HUES48 (cell line): ENCODE data around the gene LRPPRC.
"Not testable (repeated sequence)": the region's sequence is repeated elsewhere in the genome, so short reads cannot be mapped to it uniquely, and the experiment has no call there.

Source experiments
- H3K27ac ChIP-seq: one replicate; pipeline ENCODE4 v1.7.0; 2013; ENCODE audit warnings: low read depth, low read length, inconsistent platforms
- H3K27me3 ChIP-seq: 2 replicates; pipeline ENCODE4 v1.6.1; 2013; ENCODE audit warnings: mild to moderate bottlenecking, low read length; ENCODE audit not compliant: control insufficient read depth, insufficient read depth
- H3K36me3 ChIP-seq: 2 replicates; pipeline ENCODE4 v1.6.1; 2013; ENCODE audit warnings: low read length; ENCODE audit not compliant: control insufficient read depth, insufficient read depth
- H3K4me1 ChIP-seq: 2 replicates; pipeline ENCODE4 v1.6.1; 2013; ENCODE audit warnings: mild to moderate bottlenecking, low read length; ENCODE audit not compliant: control insufficient read depth, insufficient read depth
- H3K4me3 ChIP-seq: 2 replicates; pipeline ENCODE4 v1.5.1; 2013; ENCODE audit warnings: mild to moderate bottlenecking, low read depth, low read length
- H3K9ac ChIP-seq: 2 replicates; pipeline ENCODE4 v1.6.1; 2013; ENCODE audit warnings: mild to moderate bottlenecking, low read depth, low read length, moderate library complexity
- H3K9me3 ChIP-seq: 2 replicates; pipeline ENCODE4 v1.6.1; 2013; ENCODE audit warnings: low read length; ENCODE audit not compliant: control insufficient read depth, insufficient read depth

Gene LRPPRC

DNA sequence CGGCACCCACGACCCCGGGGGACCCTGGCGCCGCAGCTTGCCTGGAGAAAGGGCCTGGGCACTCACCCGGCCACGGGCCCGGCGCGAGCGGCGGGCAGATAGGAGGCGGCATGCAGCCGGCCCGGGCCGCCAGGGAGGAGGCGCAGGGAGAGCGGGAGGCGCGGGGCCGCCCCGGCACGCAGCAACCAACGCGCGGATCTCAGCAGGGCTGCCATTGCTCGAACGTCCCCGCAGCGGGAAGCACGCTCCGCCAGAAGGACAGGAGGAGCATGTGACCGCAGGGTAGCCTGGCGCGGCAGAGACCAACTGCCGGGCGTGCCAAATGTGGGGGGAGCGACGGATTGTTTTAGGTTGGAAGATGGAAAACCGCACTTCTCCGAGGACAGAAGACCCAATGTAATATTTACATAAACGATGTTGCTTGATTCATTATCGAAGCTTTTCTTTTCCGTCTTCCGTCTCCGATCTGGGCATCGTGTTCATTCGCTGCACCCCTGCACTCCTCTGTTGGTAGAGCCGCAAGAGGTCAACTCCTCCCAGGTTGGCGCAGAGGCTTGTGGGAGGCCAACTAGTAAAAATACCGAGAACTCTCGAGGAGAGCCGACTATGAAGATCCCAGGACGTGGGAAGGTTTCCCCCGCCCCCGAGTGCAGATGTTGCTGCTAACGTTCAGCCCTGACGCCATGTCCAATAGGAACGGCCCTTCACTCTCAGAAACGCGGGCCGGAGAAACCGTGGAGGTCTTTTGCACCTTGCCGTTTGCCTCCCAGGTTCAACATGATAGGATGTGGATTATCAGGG, at the start of gene LRPPRC:
Gene LRPPRC (minus strand): TSS at position 257 of the 801 bp plus-strand sequence. CDS start 42 bp downstream, at position 215.
- Histone ChIP-seq H3K27me3 (no peaks in the 10 kb centered on the region), H3K27ac (peak within 1 kb of the TSS; percentile 92), H3K4me1 (peaks cover 7% of the 10 kb centered on the region), H3K9ac (peak within 1 kb of the TSS; percentile 98), H3K36me3 (peaks cover 34% of the 10 kb centered on the region), H3K4me3 (peak within 1 kb of the TSS; percentile 98), H3K9me3 (no peaks in the 10 kb centered on the region)

DNA sequence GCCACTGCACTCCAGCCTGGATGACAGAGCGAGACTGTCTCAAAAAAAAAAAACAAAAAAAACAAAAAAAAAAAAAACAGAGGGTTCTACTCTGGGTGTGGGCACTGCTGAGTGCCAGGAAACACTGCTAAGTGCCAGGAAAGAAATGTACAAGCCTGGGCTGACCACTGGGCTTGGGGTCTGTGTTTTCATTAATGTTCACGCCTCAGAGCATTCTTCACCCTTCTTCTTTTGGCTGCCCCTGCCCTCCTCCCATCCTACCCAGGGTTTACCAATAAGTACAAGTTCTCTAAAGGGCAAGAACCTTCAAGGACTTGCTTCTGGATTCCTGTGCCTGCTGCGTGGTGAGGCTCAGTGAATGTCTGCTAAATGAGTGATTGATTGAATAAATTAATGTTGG, 49.3 kb upstream of the LRPPRC start:
- no peaks in the 10 kb centered on the region for H3K27me3 ChIP-seq
- H3K4me1 ChIP-seq, result no peaks in the 10 kb centered on the region
- no peaks in the 10 kb centered on the region for H3K9me3 ChIP-seq
- H3K36me3 ChIP-seq, result no peaks in the 10 kb centered on the region
- no peak overlapping the region for H3K9ac ChIP-seq
- H3K4me3 ChIP-seq, result no peak overlapping the region
- H3K27ac ChIP-seq, result no peak overlapping the region

DNA sequence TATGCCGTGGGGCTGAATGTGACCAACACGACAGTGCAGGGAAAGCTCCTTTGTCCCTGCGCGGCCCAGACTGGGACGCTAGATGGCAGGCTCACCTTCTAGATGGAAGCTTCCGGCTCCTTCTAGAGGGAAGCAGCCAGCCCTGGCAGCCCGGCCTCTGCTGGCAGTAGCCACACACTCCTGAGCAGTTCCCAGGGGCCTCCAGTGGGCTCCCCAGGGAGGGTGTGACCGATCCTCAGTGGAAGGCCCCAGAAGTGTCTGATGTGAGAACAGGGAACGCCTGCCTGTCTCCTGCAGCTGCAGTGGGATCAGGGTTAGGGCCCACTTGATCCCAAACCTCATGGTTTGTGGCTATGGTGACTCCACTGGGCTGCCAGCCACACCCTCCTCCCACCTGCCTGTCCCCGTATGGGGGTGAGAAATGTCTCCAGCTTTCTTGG, 48.5 kb upstream of the LRPPRC start:
- H3K4me3 ChIP-seq, result no peak overlapping the region
- no peak overlapping the region for H3K9ac ChIP-seq
- no peak overlapping the region for H3K27ac ChIP-seq
- no peaks in the 10 kb centered on the region for H3K27me3 ChIP-seq
- H3K9me3 ChIP-seq, result no peaks in the 10 kb centered on the region
- no peaks in the 10 kb centered on the region for H3K4me1 ChIP-seq
- no peaks in the 10 kb centered on the region for H3K36me3 ChIP-seq

DNA sequence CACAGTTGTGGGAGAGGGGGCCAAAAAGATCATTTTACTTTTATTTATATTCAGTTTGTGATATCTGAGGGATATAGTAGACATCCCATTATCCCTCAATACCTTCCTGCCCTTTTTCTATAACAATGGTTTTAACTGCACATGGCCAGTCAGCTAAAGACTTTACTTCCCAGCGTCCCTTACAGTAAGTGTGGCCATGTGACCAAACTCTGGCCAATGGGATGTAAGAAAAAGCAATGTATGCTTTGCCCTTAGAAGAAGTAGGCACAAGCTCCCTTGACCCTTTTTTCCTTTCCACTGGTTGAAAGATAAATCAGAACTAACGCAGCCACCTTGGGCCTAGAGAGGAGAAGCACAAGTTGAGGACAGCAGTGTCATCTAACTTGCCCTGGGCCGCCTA, 44.6 kb upstream of the LRPPRC start:
- Histone ChIP-seq H3K27ac (no peak overlapping the region), H3K9ac (no peak overlapping the region), H3K4me3 (no peak overlapping the region), H3K9me3 (no peaks in the 10 kb centered on the region), H3K36me3 (no peaks in the 10 kb centered on the region), H3K4me1 (peaks cover 18% of the 10 kb centered on the region), H3K27me3 (no peaks in the 10 kb centered on the region)

- peaks cover 18% of the 10 kb centered on the region for H3K4me1 ChIP-seq
- H3K27me3 ChIP-seq, result no peaks in the 10 kb centered on the region
- no peaks in the 10 kb centered on the region for H3K36me3 ChIP-seq
- no peak overlapping the region for H3K4me3 ChIP-seq
- no peaks in the 10 kb centered on the region for H3K9me3 ChIP-seq
- H3K27ac ChIP-seq, result no peak overlapping the region
- H3K9ac ChIP-seq, result no peak overlapping the region
These were observed 42.5 kb upstream of the LRPPRC start for GRCh38 chr2:44038277-44038676.

- H3K9ac ChIP-seq, result no peak overlapping the region
- H3K4me1 ChIP-seq, result peaks cover 18% of the 10 kb centered on the region
- H3K4me3 ChIP-seq, result no peak overlapping the region
- no peaks in the 10 kb centered on the region for H3K36me3 ChIP-seq
- no peak overlapping the region for H3K27ac ChIP-seq
- no peaks in the 10 kb centered on the region for H3K9me3 ChIP-seq
- H3K27me3 ChIP-seq, result no peaks in the 10 kb centered on the region
These were observed 41.4 kb upstream of the LRPPRC start for GRCh38 chr2:44037221-44037620.

GRCh38 chr2:44033947-44034346, 38.2 kb upstream of the LRPPRC start:
- Histone ChIP-seq H3K4me1 (peaks cover 18% of the 10 kb centered on the region), H3K27me3 (no peaks in the 10 kb centered on the region), H3K4me3 (no peak overlapping the region), H3K9me3 (no peaks in the 10 kb centered on the region), H3K9ac (no peak overlapping the region), H3K36me3 (no peaks in the 10 kb centered on the region), H3K27ac (no peak overlapping the region)

- not testable (repeated sequence) for H3K4me1 ChIP-seq, H3K9me3 ChIP-seq
These were observed 31.3 kb upstream of the LRPPRC start for GRCh38 chr2:44027076-44027475.

DNA sequence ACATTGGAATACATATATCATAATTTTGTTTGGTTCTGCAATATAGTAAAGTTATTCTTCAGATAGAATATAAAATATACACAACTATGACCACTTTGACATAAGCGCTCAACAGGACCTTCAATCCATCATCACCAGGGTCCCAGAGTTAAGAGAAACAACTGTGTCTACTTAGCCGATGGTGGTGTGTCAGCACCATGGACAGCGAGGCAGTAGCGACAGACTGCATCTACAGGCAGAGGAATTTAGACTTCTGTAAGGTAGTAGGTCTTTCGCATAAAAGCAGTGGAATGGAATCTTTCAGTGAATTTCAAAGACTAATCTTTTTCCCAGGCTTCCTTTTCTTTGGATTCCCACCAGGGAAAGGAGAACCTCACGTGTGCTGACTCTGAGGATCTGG, 20.5 kb upstream of the LRPPRC start:
- Histone ChIP-seq H3K9ac (no peak overlapping the region), H3K4me1 (peaks cover 5% of the 10 kb centered on the region), H3K36me3 (no peaks in the 10 kb centered on the region), H3K4me3 (no peak overlapping the region), H3K9me3 (no peaks in the 10 kb centered on the region), H3K27me3 (no peaks in the 10 kb centered on the region), H3K27ac (no peak overlapping the region)

More at GRCh38 chr2:44027076-44027475, 31.3 kb upstream of the LRPPRC start:
- H3K27me3 ChIP-seq, H3K36me3 ChIP-seq, H3K27ac ChIP-seq, H3K4me3 ChIP-seq, H3K9ac ChIP-seq: not testable (repeated sequence)

- H3K9me3 ChIP-seq, result no peaks in the 10 kb centered on the region
- no peaks in the 10 kb centered on the region for H3K27me3 ChIP-seq
- no peak overlapping the region for H3K27ac ChIP-seq
- no peaks in the 10 kb centered on the region for H3K36me3 ChIP-seq
- no peak overlapping the region for H3K9ac ChIP-seq
- H3K4me1 ChIP-seq, result peaks cover 5% of the 10 kb centered on the region
- no peak overlapping the region for H3K4me3 ChIP-seq
These were observed 19.4 kb upstream of the LRPPRC start for GRCh38 chr2:44015239-44015638.

DNA sequence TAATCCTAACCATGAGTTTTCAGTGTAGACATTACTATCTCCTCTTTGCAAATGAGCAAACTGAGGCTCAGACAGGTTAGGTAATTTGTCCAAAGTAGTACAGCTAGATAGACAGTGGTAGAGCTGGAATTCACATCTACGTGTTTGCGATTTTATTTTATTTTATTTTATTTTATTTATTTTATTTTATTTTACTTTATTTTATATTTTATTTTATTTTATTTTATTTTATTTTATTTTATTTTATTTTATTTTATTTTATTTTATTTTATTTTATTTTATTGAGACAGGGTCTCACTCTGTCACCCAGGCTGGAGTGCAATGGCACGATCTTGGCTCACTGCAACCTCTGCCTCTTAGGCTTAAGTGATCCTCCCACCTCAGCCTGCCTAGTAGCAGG, 17.4 kb upstream of the LRPPRC start:
- H3K9me3 ChIP-seq, H3K27me3 ChIP-seq, H3K4me1 ChIP-seq, H3K27ac ChIP-seq, H3K9ac ChIP-seq, H3K4me3 ChIP-seq, H3K36me3 ChIP-seq: not testable (repeated sequence)
